Measurements from ENCODE around the gene RAB43.
"Not testable (repeated sequence)": the region's sequence is repeated elsewhere in the genome, so short reads cannot be mapped to it uniquely, and the experiment has no call there.

Gene RAB43

DNA sequence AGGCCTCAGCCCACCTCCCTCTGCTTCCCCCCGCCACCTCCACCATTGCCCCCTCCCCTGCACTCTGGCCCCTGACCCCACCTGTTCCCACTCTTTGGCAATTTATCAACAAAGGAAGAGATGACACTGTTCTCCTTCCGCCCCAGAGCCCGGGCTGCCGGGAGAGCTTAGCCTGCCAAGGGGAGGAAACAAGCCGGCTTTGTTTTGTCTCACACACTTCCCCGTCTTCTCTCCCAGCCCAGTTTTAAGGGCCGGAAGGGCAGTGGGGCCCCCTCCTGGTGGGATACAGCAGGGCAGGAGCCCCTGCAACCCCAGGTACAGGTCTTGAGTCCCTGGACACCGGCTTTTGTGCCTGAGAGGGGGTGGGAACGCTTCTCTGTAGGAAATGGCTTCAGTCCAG, 33.7 kb downstream of the RAB43 start:
- DNase-seq (ENCODE audit: low spot score): peak; percentile 9

- DNase-seq (ENCODE audit: low spot score): no peak
These were observed 34.4 kb downstream of the RAB43 start for GRCh38 chr3:129087138-129087702.

- no peak for DNase-seq (ENCODE audit: low spot score)
These were observed 35.8 kb downstream of the RAB43 start for GRCh38 chr3:129085818-129086217.

DNA sequence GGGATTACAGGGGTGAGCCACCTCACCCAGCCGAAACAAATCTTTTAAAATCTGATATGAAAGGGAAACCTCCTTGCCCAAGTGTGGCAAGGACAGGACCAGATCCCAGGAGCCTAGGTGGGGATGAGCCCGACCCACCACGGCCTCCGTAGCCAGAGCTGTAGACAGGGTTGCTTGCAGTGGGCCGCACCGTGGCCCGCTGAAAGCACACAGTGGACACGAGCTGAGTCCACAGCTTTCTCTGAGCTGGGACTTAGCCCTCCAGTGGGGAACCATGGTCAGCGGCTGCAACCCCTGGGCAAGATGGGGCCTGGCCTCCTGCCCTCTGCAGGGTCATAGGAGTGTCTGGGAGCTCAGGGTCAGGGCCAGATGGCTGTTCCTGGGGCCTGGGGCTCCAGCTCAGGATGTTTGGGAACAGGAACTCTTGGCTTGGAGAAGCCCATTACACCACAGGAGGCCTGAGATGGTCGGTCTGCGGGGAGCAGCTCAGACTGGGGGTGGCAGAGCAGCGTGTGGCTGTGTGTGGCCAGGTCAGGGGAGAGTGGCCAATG, 36.4 kb downstream of the RAB43 start:
- DNase-seq (ENCODE audit: low spot score): no peak

GRCh38 chr3:129084501-129084900, 37.1 kb downstream of the RAB43 start:
- no peak for DNase-seq (ENCODE audit: low spot score)

GRCh38 chr3:129082026-129082425, 39.6 kb downstream of the RAB43 start:
- DNase-seq (ENCODE audit: low spot score): no peak

DNA sequence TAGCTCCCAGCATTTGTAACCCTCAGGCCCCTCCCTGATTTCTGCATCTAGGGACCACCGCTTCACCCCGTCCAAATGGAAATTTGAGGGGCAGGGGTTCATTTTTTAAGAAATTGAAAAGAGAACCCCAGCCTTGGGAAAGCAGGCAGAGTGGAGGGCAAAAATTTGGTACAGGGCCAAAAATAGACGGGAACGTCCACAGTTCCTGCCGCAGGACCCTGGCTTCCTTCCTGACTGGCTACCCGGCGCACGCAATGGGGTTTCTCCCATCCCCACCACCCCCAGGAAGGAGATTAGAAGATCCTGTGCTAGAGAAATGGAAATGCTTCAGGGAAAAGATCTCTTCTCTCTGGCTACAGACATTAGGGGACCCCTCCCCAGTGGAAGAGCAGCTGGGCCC, 40.1 kb downstream of the RAB43 start:
- no peak for DNase-seq (ENCODE audit: low spot score)

GRCh38 chr3:129078510-129078909, 43.1 kb downstream of the RAB43 start:
- no peak for DNase-seq (ENCODE audit: low spot score)

GRCh38 chr3:129077222-129077621, 44.4 kb downstream of the RAB43 start:
- no peak for DNase-seq (ENCODE audit: low spot score)

GRCh38 chr3:129070086-129070885, 51.3 kb downstream of the RAB43 start:
- DNase-seq (ENCODE audit: low spot score): no peak

GRCh38 chr3:129069313-129070085, 52.1 kb downstream of the RAB43 start:
- not testable (repeated sequence) for DNase-seq (ENCODE audit: low spot score)

- DNase-seq (ENCODE audit: low spot score): no peak
These were observed 53.2 kb downstream of the RAB43 start for GRCh38 chr3:129068291-129068886.

GRCh38 chr3:129067719-129068118, 53.9 kb downstream of the RAB43 start:
- DNase-seq (ENCODE audit: low spot score): not testable (repeated sequence)

- DNase-seq (ENCODE audit: low spot score): no peak
These were observed 55.9 kb downstream of the RAB43 start for GRCh38 chr3:129065720-129066073.

DNA sequence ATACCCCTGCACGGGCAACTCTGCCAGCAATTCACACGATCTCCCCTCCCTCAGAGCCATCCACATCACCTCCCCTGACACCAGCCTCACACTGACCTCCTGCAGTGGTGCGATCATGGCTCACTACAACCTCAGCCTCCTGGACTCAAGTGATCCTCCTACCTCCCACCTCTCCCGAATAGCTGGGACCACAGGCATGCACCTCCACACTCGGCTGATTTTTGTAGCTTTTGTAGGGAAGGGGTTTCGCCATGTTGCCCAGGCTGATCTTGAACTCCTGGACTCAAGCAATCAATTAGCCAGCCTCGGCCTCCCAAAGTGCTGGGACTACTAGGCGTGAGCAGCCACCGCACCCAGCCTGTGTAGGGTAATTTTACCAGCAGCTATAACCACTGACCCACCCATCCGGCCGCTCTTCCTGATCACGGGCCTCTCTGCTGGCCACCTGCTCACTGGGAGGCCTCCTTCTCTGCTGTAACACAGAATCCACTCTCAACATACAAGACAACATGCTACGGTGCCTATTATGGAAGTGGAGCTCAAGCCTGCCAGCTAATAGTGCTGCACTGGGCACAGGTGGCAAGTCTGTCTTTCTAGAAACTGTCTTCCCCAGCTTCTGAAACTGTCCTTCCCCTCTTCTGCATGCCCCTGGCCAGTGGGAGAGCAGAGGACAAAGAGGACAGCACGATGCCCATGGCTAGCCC, 56.4 kb downstream of the RAB43 start:
- no peak for DNase-seq (ENCODE audit: low spot score)

GRCh38 chr3:129063841-129064482, 57.6 kb downstream of the RAB43 start:
- DNase-seq (ENCODE audit: low spot score): no peak

GRCh38 chr3:129063091-129063640, 58.4 kb downstream of the RAB43 start:
- no peak for DNase-seq (ENCODE audit: low spot score)

DNA sequence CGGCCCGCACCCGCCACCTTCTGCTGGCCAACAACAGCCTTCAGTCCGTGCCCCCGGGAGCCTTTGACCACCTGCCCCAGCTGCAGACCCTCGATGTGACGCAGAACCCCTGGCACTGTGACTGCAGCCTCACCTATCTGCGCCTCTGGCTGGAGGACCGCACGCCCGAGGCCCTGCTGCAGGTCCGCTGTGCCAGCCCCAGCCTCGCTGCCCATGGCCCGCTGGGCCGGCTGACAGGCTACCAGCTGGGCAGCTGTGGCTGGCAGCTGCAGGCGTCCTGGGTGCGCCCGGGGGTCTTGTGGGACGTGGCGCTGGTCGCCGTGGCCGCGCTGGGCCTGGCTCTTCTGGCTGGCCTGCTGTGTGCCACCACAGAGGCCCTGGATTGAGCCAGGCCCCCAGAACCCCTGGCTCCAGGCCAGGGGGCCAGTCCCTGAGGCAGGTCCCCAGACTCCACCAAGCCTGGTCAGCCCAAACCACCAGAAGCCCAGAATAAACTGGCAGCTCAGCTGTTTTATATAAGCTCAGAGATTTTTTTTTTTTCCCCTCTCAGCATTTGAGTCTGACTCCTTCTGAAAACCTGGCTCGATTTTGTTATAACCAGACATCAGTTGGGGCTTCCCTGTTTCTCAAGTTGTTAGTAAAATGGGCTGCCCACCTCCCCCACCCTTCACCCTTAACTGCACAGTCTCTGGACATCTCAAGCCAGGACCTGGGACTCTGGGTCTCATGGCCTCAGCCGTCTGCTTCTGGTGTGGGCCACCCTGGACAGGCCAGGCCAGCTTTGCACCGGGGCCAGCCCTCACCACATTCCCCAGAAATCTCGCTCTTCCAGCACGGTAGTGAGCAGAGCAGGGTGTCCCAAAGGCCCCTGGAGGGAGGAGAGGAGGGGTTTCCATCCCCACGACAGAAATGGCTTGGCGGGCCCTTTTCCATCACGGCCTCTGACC, 59.4 kb downstream of the RAB43 start:
- DNase-seq (ENCODE audit: low spot score): no peak

GRCh38 chr3:129061023-129061887, 60.3 kb downstream of the RAB43 start:
- no peak for DNase-seq (ENCODE audit: low spot score)

All from putamen (tissue), 1 donor.